HG03439 (cell line): ENCODE data around the gene PCED1B.

Source experiments
- ATAC-seq: cut with Tn5 transposase; IDR thresholded peaks from one replicate; pipeline ENCODE4 v1.9.1; 2021; ENCODE audit warnings: mild to moderate bottlenecking, moderate library complexity; ENCODE audit not compliant: unreplicated experiment

The PCED1B gene

GRCh38 chr12:47067176-47067575 lies 12.2 kb upstream of the PCED1B start:
- ATAC-seq = no peak

GRCh38 chr12:47067771-47068431 lies 11.5 kb upstream of the PCED1B start:
- ATAC-seq = no peak

- no peak for ATAC-seq
These were observed 10.9 kb upstream of the PCED1B start for GRCh38 chr12:47068539-47068938.

GRCh38 chr12:47070310-47070709 lies 9.1 kb upstream of the PCED1B start:
- no peak for ATAC-seq

GRCh38 chr12:47071241-47071852 lies 8.1 kb upstream of the PCED1B start:
- ATAC-seq = no peak

- ATAC-seq = no peak
These were observed 5.5 kb upstream of the PCED1B start for GRCh38 chr12:47073951-47074350.

- no peak for ATAC-seq
These were observed 4.7 kb upstream of the PCED1B start for GRCh38 chr12:47074757-47075156.

GRCh38 chr12:47075192-47076084 lies 4.0 kb upstream of the PCED1B start:
- ATAC-seq = no peak

- ATAC-seq = no peak
These were observed 2.0 kb upstream of the PCED1B start for GRCh38 chr12:47077206-47078085.

- ATAC-seq = no peak
These were observed 1.4 kb upstream of the PCED1B start for GRCh38 chr12:47078086-47078395.

GRCh38 chr12:47078733-47079467 lies 521 bp upstream of the PCED1B start:
- ATAC-seq = no peak

GRCh38 chr12:47079981-47080724 lies 732 bp downstream of the PCED1B start:
- peak; percentile 21 for ATAC-seq

- ATAC-seq = no peak
These were observed 1.5 kb downstream of the PCED1B start for GRCh38 chr12:47080725-47081502.

GRCh38 chr12:47082283-47082682 lies 2.9 kb downstream of the PCED1B start:
- ATAC-seq = no peak

- ATAC-seq = no peak
These were observed 3.6 kb downstream of the PCED1B start for GRCh38 chr12:47082796-47083621.

- no peak for ATAC-seq
These were observed 4.8 kb downstream of the PCED1B start for GRCh38 chr12:47084172-47084571.

- ATAC-seq = no peak
These were observed 6.4 kb downstream of the PCED1B start for GRCh38 chr12:47085815-47086252.
